Diencephalon (tissue), 1 donor: Measurements from ENCODE around the gene BCORL1. TPM values are rescaled to one million over a fixed set of nuclear protein-coding genes. Genes with fewer than 3 reads are reported as not detected.

Experiments used
- total RNA-seq: library from RNA; depleted of rRNA; stranded (reverse); fragments of >200 nt; gene quantifications from one replicate; pipeline ENCODE4 v1.2.3, GENCODE V29; 2014

BCORL1 gene, protein sequence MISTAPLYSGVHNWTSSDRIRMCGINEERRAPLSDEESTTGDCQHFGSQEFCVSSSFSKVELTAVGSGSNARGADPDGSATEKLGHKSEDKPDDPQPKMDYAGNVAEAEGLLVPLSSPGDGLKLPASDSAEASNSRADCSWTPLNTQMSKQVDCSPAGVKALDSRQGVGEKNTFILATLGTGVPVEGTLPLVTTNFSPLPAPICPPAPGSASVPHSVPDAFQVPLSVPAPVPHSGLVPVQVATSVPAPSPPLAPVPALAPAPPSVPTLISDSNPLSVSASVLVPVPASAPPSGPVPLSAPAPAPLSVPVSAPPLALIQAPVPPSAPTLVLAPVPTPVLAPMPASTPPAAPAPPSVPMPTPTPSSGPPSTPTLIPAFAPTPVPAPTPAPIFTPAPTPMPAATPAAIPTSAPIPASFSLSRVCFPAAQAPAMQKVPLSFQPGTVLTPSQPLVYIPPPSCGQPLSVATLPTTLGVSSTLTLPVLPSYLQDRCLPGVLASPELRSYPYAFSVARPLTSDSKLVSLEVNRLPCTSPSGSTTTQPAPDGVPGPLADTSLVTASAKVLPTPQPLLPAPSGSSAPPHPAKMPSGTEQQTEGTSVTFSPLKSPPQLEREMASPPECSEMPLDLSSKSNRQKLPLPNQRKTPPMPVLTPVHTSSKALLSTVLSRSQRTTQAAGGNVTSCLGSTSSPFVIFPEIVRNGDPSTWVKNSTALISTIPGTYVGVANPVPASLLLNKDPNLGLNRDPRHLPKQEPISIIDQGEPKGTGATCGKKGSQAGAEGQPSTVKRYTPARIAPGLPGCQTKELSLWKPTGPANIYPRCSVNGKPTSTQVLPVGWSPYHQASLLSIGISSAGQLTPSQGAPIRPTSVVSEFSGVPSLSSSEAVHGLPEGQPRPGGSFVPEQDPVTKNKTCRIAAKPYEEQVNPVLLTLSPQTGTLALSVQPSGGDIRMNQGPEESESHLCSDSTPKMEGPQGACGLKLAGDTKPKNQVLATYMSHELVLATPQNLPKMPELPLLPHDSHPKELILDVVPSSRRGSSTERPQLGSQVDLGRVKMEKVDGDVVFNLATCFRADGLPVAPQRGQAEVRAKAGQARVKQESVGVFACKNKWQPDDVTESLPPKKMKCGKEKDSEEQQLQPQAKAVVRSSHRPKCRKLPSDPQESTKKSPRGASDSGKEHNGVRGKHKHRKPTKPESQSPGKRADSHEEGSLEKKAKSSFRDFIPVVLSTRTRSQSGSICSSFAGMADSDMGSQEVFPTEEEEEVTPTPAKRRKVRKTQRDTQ (N-terminal part only)
- total RNA-seq, result 2.8 TPM

DNA sequence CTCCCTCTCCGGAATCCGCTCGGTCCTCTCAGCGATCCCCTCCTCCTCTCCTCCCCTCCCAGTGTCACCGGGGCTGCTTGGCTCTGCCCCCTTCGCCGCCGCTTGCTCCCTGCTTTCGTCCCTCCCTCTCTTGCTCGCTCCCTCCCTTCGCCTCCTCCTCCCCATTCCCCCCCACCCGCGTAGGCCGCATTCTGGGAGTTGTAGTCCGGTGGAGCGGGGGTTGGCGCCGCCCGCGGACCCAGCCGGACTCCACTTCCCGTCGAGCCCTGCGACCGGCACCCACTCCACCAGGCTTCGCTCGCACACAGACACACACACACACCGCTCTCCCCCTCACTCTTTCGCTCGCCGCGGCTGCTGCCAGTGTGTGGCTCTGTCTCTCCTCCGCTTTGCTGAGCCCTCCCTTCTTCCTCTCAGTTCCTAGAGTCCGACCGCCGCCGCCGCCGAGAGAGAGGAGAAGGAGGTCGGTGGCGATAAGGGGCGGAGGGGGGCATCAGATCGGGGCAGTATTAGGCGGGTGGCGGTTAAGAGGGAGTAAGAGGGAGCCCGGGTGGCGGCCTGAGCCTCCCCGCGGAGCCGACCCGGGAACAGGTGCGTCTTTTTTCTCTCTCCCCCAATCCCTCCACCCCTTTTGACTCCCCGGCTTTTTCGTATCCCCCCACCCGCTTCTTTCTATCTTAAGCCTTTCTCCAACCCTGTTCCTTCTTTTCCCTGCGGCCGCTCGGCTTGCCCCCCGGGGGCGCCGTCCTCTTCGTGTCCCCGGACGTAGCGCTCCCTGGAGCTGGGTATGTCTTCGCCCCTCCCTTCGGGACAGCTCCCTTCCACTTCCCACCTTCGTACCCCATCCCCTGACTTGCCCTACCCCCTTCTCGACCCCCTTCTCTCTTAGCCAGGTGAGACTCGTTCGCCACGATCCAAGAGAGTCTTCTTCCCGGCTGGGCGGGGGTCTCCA is at the start of gene BCORL1:
BCORL1 (plus strand) TSS at position 336 of the 952 bp plus-strand sequence. CDS start 22,597 bp downstream, outside the sequence.

Other genes starting within 250 kb of the BCORL1 start
- gene XPNPEP2, start 243.7 kb upstream of the BCORL1 start, total RNA-seq, result 0.23 TPM
- gene SASH3, start 202.7 kb upstream of the BCORL1 start, total RNA-seq, result 3.2 TPM
- gene ZDHHC9, start 138.7 kb upstream of the BCORL1 start, total RNA-seq, result 31.6 TPM
- gene UTP14A, start 76.5 kb upstream of the BCORL1 start, total RNA-seq, result 9.7 TPM
- gene ELF4, start 127.9 kb downstream of the BCORL1 start, total RNA-seq, result 0.23 TPM
- 14.8 TPM for gene AIFM1, start 183.2 kb downstream of the BCORL1 start, total RNA-seq
- 22.6 TPM for gene RAB33A, start 189.3 kb downstream of the BCORL1 start, total RNA-seq